HG03575 (cell line): ENCODE measurements around the gene PHLPP2.

Source experiments
- ATAC-seq: cut with Tn5 transposase; IDR thresholded peaks from one replicate; pipeline ENCODE4 v1.9.1; 2021; ENCODE audit not compliant: unreplicated experiment, insufficient number of reproducible peaks, low FRiP score; ENCODE audit errors: extremely low read depth

The PHLPP2 gene, protein sequence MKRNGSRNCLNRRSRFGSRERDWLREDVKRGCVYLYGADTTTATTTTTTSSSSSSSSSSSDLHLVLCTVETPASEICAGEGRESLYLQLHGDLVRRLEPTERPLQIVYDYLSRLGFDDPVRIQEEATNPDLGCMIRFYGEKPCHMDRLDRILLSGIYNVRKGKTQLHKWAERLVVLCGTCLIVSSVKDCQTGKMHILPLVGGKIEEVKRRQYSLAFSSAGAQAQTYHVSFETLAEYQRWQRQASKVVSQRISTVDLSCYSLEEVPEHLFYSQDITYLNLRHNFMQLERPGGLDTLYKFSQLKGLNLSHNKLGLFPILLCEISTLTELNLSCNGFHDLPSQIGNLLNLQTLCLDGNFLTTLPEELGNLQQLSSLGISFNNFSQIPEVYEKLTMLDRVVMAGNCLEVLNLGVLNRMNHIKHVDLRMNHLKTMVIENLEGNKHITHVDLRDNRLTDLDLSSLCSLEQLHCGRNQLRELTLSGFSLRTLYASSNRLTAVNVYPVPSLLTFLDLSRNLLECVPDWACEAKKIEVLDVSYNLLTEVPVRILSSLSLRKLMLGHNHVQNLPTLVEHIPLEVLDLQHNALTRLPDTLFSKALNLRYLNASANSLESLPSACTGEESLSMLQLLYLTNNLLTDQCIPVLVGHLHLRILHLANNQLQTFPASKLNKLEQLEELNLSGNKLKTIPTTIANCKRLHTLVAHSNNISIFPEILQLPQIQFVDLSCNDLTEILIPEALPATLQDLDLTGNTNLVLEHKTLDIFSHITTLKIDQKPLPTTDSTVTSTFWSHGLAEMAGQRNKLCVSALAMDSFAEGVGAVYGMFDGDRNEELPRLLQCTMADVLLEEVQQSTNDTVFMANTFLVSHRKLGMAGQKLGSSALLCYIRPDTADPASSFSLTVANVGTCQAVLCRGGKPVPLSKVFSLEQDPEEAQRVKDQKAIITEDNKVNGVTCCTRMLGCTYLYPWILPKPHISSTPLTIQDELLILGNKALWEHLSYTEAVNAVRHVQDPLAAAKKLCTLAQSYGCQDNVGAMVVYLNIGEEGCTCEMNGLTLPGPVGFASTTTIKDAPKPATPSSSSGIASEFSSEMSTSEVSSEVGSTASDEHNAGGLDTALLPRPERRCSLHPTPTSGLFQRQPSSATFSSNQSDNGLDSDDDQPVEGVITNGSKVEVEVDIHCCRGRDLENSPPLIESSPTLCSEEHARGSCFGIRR (N-terminal part only)

GRCh38 chr16:71724320-71724751 lies at the start of gene PHLPP2:
Gene PHLPP2 (minus strand): TSS chr16:71724701. CDS start chr16:71714795, 9,906 bp downstream.
- ATAC-seq, result no peak

DNA sequence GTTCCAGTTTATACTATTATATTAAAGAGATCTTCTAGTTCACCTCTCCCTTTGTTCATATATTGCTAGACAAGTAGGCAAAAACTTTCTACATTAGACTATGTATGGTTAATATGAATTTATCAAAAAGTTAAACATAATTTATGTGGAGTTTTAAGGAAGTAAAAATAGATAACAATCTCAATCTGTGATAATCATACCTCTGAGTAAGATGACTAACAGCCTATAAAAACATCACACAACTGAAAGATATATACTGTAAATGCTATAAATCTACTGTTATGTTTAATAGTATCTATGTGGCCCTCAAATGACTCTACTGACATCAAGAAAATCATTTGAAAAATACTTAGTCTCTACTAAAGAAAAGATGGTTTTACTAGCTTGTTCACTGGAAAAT lies 47.1 kb upstream of the PHLPP2 start:
- no peak for ATAC-seq

GRCh38 chr16:71769222-71769621 lies 44.7 kb upstream of the PHLPP2 start:
- no peak for ATAC-seq

- no peak for ATAC-seq
Observed at GRCh38 chr16:71767060-71767900, 42.8 kb upstream of the PHLPP2 start.

DNA sequence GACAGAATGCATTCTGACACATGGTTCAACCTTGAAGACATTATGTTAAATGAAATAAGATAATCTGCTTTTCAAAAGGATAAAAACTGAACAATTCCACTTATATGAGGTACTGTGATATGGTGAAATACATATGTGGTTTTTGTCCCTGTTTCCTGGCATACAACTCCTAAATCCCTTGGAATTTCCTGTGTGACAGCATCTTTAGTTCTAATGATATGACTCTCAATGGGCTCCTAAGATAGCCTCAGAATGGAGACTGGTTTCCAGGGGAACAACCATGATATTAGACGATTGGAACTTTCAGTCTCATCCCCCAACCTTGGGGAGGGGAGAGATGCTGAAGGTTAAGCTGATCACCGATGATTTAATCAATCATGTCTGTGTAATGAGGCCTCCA lies 37.7 kb upstream of the PHLPP2 start:
- ATAC-seq, result no peak

DNA sequence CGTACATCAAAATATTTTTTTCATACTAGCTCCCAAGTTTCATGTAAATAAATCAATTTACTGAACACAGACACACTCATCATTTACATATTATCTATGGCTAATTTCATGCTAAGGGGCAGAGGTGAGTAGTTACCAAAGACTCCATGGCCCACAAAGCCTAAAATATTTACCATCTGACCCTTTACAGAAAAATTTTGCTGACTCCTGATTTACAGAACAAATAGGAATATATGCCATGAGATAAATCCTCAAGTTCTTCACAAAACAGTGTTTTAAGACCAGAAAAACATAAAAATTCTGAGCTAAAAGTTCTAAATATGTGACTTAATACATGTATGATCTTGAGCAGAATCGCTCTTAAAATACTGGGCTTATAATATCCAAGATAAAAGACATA lies 36.6 kb upstream of the PHLPP2 start:
- ATAC-seq, result no peak

DNA sequence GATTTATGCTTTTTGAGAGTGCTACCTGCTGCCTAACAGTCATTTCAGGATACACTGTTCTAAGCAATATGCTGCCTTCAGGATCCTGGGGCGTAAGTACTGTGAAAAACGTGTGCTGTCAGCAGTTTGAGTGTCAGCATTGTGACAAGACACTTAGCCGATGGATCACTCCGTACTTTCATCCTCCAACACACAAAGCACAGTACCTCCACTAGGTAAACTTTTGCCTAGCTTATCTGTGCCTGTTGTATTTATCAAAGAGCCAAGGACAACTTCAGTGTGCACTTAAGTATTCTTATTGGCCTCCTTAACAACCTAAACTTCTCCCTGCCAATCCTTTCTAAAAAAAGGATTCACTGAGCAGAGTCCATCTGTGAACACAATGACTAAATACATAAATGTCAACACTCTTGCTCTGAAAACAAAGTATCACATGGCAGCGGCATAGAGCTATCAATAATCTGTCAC lies 33.8 kb upstream of the PHLPP2 start:
- ATAC-seq, result no peak

GRCh38 chr16:71754652-71755051 lies 30.2 kb upstream of the PHLPP2 start:
- no peak for ATAC-seq

DNA sequence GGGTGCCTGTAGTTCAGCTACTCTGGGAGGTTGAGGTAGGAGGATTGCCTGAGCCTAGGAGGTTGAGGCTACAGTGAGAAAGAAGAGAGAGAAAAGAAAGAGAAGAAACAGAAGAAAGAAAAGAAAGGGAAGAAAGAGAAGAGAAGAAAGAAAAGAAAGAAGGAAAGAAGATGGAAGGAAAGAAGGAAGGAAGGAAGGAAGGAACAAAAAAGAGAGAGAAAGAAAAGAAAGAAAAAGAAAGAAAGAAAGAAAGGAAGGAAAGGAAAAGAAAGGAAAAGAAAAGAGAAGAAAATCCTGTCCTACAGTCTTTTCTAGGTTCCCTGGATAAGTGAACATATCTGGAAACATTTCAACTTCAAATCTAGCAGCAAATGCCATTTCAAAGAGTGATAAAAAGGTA lies 29.6 kb upstream of the PHLPP2 start:
- ATAC-seq, result no peak

- ATAC-seq, result no peak
Observed at GRCh38 chr16:71748226-71748625, 23.7 kb upstream of the PHLPP2 start.

GRCh38 chr16:71746442-71747046 lies 22.0 kb upstream of the PHLPP2 start:
- ATAC-seq, result no peak

DNA sequence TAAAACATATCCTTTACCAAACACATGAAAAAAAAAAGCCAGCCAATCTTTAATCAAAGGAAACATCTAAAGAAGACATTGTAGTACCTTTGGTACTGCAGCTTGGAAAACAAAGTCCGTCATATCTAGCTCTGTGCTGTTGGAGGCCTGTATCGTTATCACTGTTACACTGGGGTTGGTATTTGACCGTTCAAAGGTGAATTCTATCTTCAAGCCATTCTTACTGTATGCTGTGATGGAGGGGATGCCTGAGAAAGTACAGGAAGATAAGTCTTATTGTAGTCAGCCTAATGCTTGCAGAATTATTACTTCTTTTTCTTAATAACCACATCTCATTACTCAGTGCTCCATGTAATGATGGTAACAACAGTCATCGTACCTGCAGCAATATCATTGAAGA lies 14.4 kb upstream of the PHLPP2 start:
- no peak for ATAC-seq

DNA sequence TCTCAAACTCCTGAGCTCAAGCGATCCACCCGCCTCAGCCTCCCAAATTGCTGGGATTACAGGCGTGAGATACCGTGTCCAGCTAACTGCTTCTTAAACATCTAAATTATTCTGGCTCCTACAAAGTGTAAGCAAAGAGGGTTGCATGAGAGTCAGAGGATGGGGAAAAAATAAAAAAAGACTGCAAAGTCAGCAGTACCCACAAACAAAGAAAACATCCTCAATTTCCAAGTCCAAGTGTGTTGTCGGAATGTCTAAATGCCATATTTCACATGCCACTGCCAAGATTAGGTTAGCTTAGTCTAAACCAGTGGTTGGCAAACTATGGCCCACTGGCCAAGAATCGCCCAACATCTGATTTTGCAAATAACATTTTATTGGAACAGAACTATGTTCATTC lies 13.0 kb upstream of the PHLPP2 start:
- no peak for ATAC-seq

- ATAC-seq, result no peak
Observed at GRCh38 chr16:71734511-71734910, 10.0 kb upstream of the PHLPP2 start.

- no peak for ATAC-seq
Observed at GRCh38 chr16:71732587-71732986, 8.1 kb upstream of the PHLPP2 start.

GRCh38 chr16:71727551-71728324 lies 3.2 kb upstream of the PHLPP2 start:
- no peak for ATAC-seq

- no peak for ATAC-seq
Observed at GRCh38 chr16:71726476-71727315, 2.2 kb upstream of the PHLPP2 start.
